ENCODE data around the gene NXPH4. TPM values are rescaled to one million over a fixed set of nuclear protein-coding genes. Genes with fewer than 3 reads are reported as not detected.

The NXPH4 gene
- total RNA-seq, 1 donor from 2014 or later: not detected

DNA sequence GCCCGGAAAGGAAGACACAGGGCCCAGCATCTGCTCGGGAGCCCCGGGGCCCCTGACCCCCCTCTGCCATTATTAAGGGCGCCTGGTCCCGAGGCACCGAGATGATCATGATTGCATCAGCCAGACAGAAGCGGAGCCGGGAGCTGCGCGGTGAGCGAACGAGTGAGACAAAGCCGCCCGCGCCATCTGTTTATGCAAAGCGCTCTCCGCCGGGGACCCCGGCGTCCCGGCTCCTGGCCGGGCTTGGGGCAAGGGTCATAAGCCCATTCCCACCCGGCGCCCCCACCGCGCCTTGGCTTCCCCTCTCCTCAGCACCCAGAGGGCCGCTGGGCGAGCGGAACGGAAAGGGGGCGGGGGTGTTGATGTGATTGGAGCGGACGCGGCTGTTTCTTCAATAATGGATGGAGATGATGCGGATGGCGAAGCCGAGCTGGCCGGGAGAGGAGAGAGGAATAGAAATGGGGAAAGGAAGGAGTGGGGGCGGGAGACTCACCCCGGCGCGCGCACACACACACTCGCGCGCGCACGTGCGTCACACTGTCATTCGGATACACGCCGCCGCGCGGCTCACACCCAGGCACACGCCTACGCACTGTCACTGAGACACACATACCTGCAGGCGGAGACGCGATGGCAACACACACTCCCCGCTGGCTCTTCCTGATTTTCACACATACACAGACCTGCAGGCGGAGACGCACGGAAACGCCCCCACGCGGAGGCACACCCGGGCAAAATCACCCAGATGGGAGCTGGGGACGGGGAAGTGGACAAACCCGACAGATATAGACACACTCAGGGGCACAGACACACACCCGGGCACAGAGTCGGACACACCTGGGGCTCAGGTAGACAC is 23.7 kb downstream of the NXPH4 start:
- peak; percentile 6 to 13 for ATAC-seq
- H3K27me3 ChIP-seq (ENCODE audit: low read depth): peaks cover 86% of the 10 kb centered on the region
- TF ChIP-seq, protein P1, sequence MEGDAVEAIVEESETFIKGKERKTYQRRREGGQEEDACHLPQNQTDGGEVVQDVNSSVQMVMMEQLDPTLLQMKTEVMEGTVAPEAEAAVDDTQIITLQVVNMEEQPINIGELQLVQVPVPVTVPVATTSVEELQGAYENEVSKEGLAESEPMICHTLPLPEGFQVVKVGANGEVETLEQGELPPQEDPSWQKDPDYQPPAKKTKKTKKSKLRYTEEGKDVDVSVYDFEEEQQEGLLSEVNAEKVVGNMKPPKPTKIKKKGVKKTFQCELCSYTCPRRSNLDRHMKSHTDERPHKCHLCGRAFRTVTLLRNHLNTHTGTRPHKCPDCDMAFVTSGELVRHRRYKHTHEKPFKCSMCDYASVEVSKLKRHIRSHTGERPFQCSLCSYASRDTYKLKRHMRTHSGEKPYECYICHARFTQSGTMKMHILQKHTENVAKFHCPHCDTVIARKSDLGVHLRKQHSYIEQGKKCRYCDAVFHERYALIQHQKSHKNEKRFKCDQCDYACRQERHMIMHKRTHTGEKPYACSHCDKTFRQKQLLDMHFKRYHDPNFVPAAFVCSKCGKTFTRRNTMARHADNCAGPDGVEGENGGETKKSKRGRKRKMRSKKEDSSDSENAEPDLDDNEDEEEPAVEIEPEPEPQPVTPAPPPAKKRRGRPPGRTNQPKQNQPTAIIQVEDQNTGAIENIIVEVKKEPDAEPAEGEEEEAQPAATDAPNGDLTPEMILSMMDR (IDR thresholded peaks at IDR 0.05): no peak
- peaks cover 69% of the 10 kb centered on the region for H3K4me1 ChIP-seq
- H3K9me3 ChIP-seq: no peaks in the 10 kb centered on the region
- no peaks in the 10 kb centered on the region for H3K36me3 ChIP-seq
- intact Hi-C loops (cut with DNase I): no loop called here
- H3K4me3 ChIP-seq: peak overlapping the region; percentile 57
- no peak overlapping the region for H3K27ac ChIP-seq
- peak; percentile 69 for DNase-seq

- Histone ChIP-seq H3K9me3 (no peaks in the 10 kb centered on the region), H3K4me3 (peak overlapping the region; percentile 57), H3K27me3 (ENCODE audit: low read depth) (peaks cover 82% of the 10 kb centered on the region), H3K4me1 (peaks cover 69% of the 10 kb centered on the region), H3K36me3 (no peaks in the 10 kb centered on the region), H3K27ac (no peak overlapping the region)
- no peak for ATAC-seq
- TF ChIP-seq, protein P1 (IDR thresholded peaks at IDR 0.05): no peak
- intact Hi-C loops (cut with DNase I): no loop called here
- no peak for DNase-seq
Observed at GRCh38 chr12:57240926-57241401, 24.4 kb downstream of the NXPH4 start.

- intact Hi-C loops (cut with DNase I): no loop called here
- no peak for DNase-seq
- Histone ChIP-seq H3K36me3 (no peaks in the 10 kb centered on the region), H3K4me1 (peaks cover 69% of the 10 kb centered on the region), H3K27me3 (ENCODE audit: low read depth) (peaks cover 75% of the 10 kb centered on the region), H3K9me3 (no peaks in the 10 kb centered on the region), H3K27ac (no peak overlapping the region), H3K4me3 (no peak overlapping the region)
- TF ChIP-seq, protein P1 (IDR thresholded peaks at IDR 0.05): no peak
- ATAC-seq: no peak
Observed at GRCh38 chr12:57241402-57242310, 25.1 kb downstream of the NXPH4 start.

GRCh38 chr12:57242329-57242690 is 25.7 kb downstream of the NXPH4 start:
- intact Hi-C loops (cut with DNase I): no loop called here
- Histone ChIP-seq H3K27me3 (ENCODE audit: low read depth) (peaks cover 68% of the 10 kb centered on the region), H3K4me1 (peaks cover 68% of the 10 kb centered on the region), H3K27ac (no peak overlapping the region), H3K36me3 (no peaks in the 10 kb centered on the region), H3K9me3 (no peaks in the 10 kb centered on the region), H3K4me3 (peak overlapping the region; percentile 36)
- DNase-seq (no peak), ATAC-seq (no peak)
- TF ChIP-seq, protein P1 (IDR thresholded peaks at IDR 0.05): no peak

- peak overlapping the region; percentile 36 for H3K4me3 ChIP-seq
- peaks cover 63% of the 10 kb centered on the region for H3K27me3 ChIP-seq (ENCODE audit: low read depth)
- H3K36me3 ChIP-seq: no peaks in the 10 kb centered on the region
- no peaks in the 10 kb centered on the region for H3K9me3 ChIP-seq
- DNase-seq (no peak), ATAC-seq (peak in 1 of 2 donors; percentile 20)
- no peak overlapping the region for H3K27ac ChIP-seq
- TF ChIP-seq, protein P1 (IDR thresholded peaks at IDR 0.05): peak; percentile 54
- H3K4me1 ChIP-seq: peaks cover 63% of the 10 kb centered on the region
- intact Hi-C loops (cut with DNase I): no loop called here
Observed at GRCh38 chr12:57242691-57243454, 26.3 kb downstream of the NXPH4 start.
